ENCODE measurements around the gene RIMKLB. TPM values are rescaled to one million over a fixed set of nuclear protein-coding genes. Genes with fewer than 3 reads are reported as not detected.
"Not testable (repeated sequence)": the region's sequence is repeated elsewhere in the genome, so short reads cannot be mapped to it uniquely, and the experiment has no call there.

The RIMKLB gene
- total RNA-seq, 1 donor from 2014 or later = 0.52 TPM

DNA sequence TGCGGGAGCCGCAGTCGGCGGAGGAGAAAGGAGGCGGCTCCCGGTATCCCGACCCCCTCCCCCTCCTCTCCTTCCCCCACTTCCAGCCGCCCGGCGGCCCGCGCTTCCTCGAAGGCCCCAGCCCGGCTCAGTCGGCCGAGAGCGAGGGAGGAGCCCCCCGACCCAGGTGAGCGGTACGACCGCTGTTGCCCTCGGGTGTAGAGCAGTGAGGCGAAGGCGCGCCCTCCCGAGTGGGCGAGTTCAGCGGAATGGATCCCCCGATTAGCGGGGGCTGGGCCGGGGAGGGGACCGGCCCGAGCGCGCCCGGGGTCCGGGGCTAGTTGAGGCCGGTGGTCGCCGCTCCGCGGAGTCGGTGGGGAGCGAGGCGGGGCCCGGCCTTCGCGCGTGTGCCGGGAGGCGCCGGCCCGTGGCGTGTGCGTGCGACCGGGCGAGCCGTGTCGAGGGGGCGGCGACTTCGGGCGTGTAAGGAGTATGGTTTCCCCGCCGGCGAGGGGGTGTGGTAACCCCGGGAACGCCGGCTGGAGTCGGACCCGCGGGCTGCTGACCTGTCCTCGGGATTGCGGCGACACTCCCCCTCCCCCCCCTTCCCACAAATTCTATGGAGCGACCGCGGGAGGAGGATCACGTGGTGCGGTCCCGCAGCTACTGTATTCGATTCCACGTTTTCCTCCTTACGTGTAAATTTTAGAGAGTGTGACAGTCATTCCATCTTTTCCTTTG lies 501 bp downstream of the RIMKLB start:
- peaks cover 55% of the 10 kb centered on the region for H3K27me3 Mint-ChIP-seq (ENCODE audit: low read depth)
- H3K4me1 Mint-ChIP-seq (ENCODE audit: low read depth) = peaks cover 9% of the 10 kb centered on the region
- peaks cover 2% of the 10 kb centered on the region for H3K36me3 Mint-ChIP-seq (ENCODE audit: low read depth)
- intact Hi-C loops (cut with micrococcal nuclease) = no loop called here
- H3K4me3 Mint-ChIP-seq (ENCODE audit: low read depth) = peak overlapping the region; percentile 85
- peak overlapping the region; percentile 60 for H3K27ac Mint-ChIP-seq
- DNase-seq (ENCODE audit: low spot score) = no peak
- no peaks in the 10 kb centered on the region for H3K9me3 Mint-ChIP-seq

DNA sequence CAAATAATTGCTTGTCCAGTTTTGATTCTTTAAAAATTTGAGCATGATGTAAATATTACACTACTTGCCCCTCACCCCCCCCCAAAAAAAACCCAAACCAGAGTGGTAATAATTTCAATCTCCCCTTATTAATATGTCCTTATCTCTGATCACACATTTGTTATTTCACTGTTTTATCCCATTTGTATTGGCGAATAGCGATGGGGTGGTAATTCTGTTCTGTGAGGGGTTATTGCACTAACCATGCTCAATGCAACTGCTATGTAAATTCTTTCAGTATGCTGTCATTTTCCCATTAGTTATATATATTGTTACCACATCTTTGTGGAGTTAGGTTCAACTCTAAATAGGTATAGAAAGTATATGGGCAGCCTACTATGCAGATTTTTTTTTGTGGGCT lies 1.1 kb downstream of the RIMKLB start:
- H3K4me3 Mint-ChIP-seq (ENCODE audit: low read depth) = peak overlapping the region; percentile 85
- no peaks in the 10 kb centered on the region for H3K9me3 Mint-ChIP-seq
- H3K4me1 Mint-ChIP-seq (ENCODE audit: low read depth) = peaks cover 9% of the 10 kb centered on the region
- H3K27ac Mint-ChIP-seq = no peak overlapping the region
- H3K27me3 Mint-ChIP-seq (ENCODE audit: low read depth) = peaks cover 55% of the 10 kb centered on the region
- no peak for DNase-seq (ENCODE audit: low spot score)
- H3K36me3 Mint-ChIP-seq (ENCODE audit: low read depth) = peaks cover 2% of the 10 kb centered on the region
- intact Hi-C loops (cut with micrococcal nuclease) = no loop called here

DNA sequence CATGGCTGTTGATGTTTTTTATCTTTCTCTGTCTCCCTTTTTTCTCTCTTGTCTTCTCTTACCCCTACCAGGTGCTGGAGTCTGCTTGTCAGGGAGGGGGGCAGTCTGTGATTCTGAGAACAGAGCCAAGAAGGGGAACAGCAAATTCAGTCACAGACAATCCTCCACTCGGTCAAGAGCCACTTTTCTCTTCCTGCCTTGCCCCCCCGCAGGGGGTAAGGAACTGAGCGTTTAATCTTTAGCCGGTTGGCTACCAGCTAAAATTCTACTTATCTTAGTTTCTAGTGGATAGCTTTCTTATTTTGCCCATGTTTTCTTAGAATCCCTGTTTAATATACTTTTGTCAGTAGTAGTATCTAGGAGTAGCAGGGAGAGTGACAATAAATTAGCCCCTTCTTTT lies 1.9 kb downstream of the RIMKLB start:
- intact Hi-C loops (cut with micrococcal nuclease) = no loop called here
- no peaks in the 10 kb centered on the region for H3K9me3 Mint-ChIP-seq
- H3K36me3 Mint-ChIP-seq (ENCODE audit: low read depth) = peaks cover 2% of the 10 kb centered on the region
- peak overlapping the region; percentile 53 for H3K4me3 Mint-ChIP-seq (ENCODE audit: low read depth)
- H3K27me3 Mint-ChIP-seq (ENCODE audit: low read depth) = peaks cover 55% of the 10 kb centered on the region
- no peak for DNase-seq (ENCODE audit: low spot score)
- no peak overlapping the region for H3K27ac Mint-ChIP-seq
- H3K4me1 Mint-ChIP-seq (ENCODE audit: low read depth) = peaks cover 9% of the 10 kb centered on the region

DNA sequence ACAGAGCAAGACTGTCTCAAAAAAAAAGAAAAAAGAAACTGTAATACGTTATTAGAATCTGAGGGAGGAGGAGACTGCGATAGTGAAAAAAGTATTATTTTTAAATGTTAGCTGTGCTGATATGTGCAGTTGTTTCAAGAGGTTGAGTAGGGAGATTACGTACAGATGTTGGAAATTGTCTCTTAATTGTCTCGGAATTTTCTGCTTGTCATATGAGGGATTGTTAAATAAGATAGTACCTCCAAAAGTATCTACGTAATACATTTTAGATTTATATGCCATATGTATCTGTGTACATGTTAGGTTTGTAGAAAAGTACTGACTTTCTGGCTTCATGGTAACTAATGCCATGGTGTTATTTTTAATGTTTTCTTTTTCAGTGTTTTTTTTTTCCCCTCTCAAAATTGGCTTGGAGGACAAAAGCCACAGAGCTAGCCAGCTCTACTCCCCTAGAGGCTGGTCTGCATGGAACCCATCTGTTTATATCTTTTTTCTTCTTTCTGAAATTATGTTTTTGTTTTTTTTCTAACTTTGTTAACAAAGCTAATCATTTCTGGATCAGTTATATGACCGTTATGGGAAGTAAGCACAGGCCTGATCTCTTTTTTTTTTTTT lies 3.4 kb downstream of the RIMKLB start:
- peaks cover 47% of the 10 kb centered on the region for H3K27me3 Mint-ChIP-seq (ENCODE audit: low read depth)
- H3K4me1 Mint-ChIP-seq (ENCODE audit: low read depth) = peaks cover 9% of the 10 kb centered on the region
- H3K9me3 Mint-ChIP-seq = no peaks in the 10 kb centered on the region
- intact Hi-C loops (cut with micrococcal nuclease) = no loop called here
- DNase-seq (ENCODE audit: low spot score) = no peak
- H3K36me3 Mint-ChIP-seq (ENCODE audit: low read depth) = peaks cover 2% of the 10 kb centered on the region
- no peak overlapping the region for H3K4me3 Mint-ChIP-seq (ENCODE audit: low read depth)
- no peak overlapping the region for H3K27ac Mint-ChIP-seq

DNA sequence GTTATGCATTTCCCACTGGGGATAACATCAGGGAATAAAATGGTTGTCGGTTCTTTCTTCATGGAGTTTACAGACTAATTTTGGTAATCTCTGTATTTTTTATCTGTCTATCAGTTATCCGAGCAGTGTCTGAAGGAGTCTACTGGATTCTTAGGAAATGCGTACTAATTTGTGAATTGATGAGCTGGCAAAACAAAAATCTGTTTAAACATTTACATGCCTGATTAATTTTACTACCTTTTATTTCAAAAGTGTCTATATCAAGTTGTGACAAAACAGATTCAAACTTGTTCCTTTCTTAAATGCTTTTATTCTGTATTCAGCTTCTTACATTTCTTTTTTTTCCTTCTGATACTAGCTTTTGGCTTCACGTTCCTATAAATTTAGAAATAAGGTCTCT lies 4.4 kb downstream of the RIMKLB start:
- Mint-ChIP-seq H3K9me3 (no peaks in the 10 kb centered on the region), H3K27ac (no peak overlapping the region), H3K4me1 (ENCODE audit: low read depth) (peaks cover 5% of the 10 kb centered on the region), H3K4me3 (ENCODE audit: low read depth) (no peak overlapping the region), H3K36me3 (ENCODE audit: low read depth) (peaks cover 2% of the 10 kb centered on the region), H3K27me3 (ENCODE audit: low read depth) (peaks cover 39% of the 10 kb centered on the region)
- DNase-seq (ENCODE audit: low spot score) = no peak
- intact Hi-C loops (cut with micrococcal nuclease) = no loop called here

DNA sequence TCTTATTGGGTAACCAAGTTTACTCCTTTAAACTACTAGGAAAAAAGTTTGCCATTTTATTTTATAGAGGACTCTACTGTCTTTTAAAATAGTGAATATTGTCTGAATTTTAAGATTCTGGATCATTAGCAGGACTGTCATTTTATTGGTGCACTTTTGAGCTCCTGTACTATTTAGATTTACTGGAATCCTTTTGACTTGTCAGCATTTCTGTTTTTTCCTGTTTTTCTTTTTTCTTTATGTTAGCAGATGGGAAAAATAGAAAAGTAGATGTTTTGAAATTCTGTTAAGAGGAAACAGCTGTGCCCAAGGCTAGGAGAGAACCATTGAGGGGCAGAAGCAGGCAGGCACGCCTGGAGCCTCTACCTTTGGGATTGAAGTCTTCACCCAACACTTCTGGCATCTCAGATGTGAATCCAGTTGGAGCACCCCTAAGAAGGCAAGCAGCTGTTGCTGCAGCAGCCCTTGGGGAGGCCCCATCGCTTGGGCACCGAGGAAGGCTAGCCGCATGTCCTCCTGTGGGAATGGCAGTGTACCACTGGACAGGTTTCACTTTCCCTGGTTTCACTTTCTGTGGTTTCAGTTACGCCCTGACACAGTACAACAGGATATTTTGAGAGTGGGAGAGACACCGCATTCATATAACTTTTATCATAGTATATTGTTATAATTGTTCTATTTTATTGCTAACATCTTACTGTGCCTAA lies 11.5 kb downstream of the RIMKLB start:
- Mint-ChIP-seq H3K4me1 (ENCODE audit: low read depth) (no peaks in the 10 kb centered on the region), H3K36me3 (ENCODE audit: low read depth) (no peaks in the 10 kb centered on the region), H3K27ac (no peak overlapping the region), H3K27me3 (ENCODE audit: low read depth) (peaks cover 8% of the 10 kb centered on the region), H3K9me3 (no peaks in the 10 kb centered on the region), H3K4me3 (ENCODE audit: low read depth) (no peak overlapping the region)
- intact Hi-C loops (cut with micrococcal nuclease) = no loop called here
- no peak for DNase-seq (ENCODE audit: low spot score)

DNA sequence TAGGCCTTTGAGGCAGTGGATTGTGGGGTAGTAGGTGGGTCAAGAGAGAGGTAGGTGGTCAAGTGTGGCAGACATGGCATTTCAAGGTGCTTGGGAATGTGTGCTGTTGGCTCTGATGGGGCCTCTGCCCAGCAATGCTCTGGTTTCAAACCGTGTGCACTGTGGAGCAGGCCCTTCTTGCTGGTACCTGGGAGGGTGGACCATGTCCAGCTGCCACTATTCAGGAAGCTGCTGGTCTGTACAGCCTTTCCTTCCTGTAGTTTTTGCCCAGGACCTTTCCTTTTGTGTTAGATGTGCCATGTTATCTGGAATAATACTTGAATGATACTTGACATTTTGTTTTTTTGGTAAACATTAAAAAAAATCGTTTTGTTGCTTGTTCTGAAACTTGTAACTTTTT lies 14.8 kb downstream of the RIMKLB start:
- peaks cover 9% of the 10 kb centered on the region for H3K27me3 Mint-ChIP-seq (ENCODE audit: low read depth)
- H3K4me3 Mint-ChIP-seq (ENCODE audit: low read depth) = no peak overlapping the region
- intact Hi-C loops (cut with micrococcal nuclease) = no loop called here
- H3K27ac Mint-ChIP-seq = no peak overlapping the region
- DNase-seq (ENCODE audit: low spot score) = no peak
- no peaks in the 10 kb centered on the region for H3K4me1 Mint-ChIP-seq (ENCODE audit: low read depth)
- H3K9me3 Mint-ChIP-seq = no peaks in the 10 kb centered on the region
- H3K36me3 Mint-ChIP-seq (ENCODE audit: low read depth) = no peaks in the 10 kb centered on the region

DNA sequence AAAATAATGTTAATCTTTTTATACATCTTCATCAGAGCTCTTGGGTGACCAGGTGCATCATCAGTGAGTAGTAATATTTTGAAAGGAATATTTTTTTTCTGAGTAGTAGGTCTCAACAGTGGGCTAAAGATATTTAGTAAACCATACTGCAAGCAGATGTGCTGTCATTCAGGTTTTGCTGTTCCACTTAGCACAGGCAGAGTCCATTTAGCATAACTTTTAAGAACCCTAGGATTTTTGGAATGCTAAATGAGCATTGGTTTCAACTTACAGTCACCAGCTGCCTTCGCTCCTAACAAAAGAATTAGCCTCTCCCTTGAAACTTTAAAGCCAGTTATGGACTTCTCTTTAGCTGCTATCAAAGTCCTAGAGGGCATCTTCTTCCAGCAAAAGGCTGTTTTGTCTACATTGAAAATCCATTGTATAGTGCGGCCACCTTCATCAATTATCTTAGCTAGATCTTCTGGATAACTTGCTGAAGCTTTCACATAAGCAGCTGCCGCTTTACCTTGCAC lies 24.6 kb downstream of the RIMKLB start:
- H3K36me3 Mint-ChIP-seq (ENCODE audit: low read depth) = no peaks in the 10 kb centered on the region
- no peak overlapping the region for H3K27ac Mint-ChIP-seq
- H3K4me1 Mint-ChIP-seq (ENCODE audit: low read depth) = no peaks in the 10 kb centered on the region
- H3K4me3 Mint-ChIP-seq (ENCODE audit: low read depth) = no peak overlapping the region
- H3K9me3 Mint-ChIP-seq = no peaks in the 10 kb centered on the region
- intact Hi-C loops (cut with micrococcal nuclease) = no loop called here
- H3K27me3 Mint-ChIP-seq (ENCODE audit: low read depth) = peaks cover 4% of the 10 kb centered on the region
- no peak for DNase-seq (ENCODE audit: low spot score)

DNA sequence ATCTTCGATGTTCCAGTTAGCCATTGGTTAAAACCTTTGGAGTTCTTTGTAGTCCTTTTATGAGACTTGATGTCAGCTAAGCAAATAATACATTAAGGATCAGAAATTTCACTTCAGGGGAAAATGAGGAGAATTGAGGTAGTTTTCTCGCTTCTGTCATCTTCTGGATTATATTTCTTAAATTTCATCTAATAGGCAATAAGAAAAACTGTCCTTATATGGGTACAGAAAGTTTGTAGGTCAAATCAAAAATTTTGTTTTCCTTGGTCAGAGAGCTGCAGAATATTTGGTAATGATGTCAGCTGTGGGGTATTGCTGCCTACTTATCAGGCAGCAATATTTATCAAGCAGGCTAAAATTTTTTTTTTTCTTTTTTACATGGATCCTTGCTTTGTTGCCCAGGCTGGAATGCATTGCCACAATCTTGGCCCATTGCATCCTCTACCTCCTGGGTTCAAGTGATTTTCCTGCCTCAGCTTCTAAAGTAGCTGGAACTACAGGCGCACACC lies 37.1 kb downstream of the RIMKLB start:
- no peak for DNase-seq (ENCODE audit: low spot score)
- Mint-ChIP-seq H3K4me3 (ENCODE audit: low read depth) (no peak overlapping the region), H3K4me1 (ENCODE audit: low read depth) (no peaks in the 10 kb centered on the region), H3K9me3 (no peaks in the 10 kb centered on the region), H3K27ac (no peak overlapping the region), H3K36me3 (ENCODE audit: low read depth) (no peaks in the 10 kb centered on the region), H3K27me3 (ENCODE audit: low read depth) (no peaks in the 10 kb centered on the region)
- intact Hi-C loops (cut with micrococcal nuclease) = no loop called here

DNA sequence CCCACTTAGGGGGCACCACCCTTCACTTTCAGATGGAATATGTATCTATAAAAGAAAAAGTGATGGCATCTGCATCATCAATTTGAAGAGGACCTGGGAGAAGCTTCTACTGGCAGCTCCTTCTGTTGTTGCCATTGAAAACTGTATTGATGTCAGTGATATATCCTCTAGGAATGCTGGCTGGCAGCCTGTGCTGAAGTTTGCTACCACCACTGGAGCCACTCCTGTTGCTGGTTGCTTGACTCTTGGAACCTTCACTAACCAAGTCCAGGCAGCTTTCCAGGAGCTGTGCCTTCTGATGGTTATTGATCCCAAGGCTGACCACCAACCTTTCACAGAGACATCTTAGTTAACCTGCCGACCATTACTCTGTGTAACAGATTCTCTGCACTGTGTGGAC lies 44.7 kb downstream of the RIMKLB start:
- Mint-ChIP-seq H3K9me3 (no peaks in the 10 kb centered on the region), H3K4me1 (ENCODE audit: low read depth) (no peaks in the 10 kb centered on the region), H3K27ac (no peak overlapping the region), H3K4me3 (ENCODE audit: low read depth) (no peak overlapping the region), H3K36me3 (ENCODE audit: low read depth) (no peaks in the 10 kb centered on the region), H3K27me3 (ENCODE audit: low read depth) (no peaks in the 10 kb centered on the region)
- intact Hi-C loops (cut with micrococcal nuclease) = no loop called here
- DNase-seq (ENCODE audit: low spot score) = no peak

DNA sequence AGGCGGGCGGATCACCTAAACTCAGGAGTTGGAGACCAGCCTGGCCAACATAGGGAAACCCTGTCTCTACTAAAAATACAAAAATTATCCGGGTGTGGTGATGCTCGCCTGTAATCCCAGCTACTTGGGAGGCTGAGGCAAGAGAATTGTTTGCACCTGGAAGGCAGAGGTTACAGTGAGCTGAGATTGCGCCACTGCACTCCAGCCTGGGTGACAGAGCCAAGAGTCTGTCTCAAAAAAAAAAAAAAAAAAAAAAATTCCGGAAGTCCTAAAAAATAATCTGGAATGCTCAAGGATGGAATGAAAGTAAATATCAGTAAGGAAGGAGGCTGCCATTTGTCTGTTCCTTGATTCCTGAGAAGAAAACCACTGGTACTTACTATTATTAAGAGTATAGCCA lies 45.3 kb downstream of the RIMKLB start:
- H3K4me1 Mint-ChIP-seq (ENCODE audit: low read depth); H3K4me3 Mint-ChIP-seq (ENCODE audit: low read depth); H3K36me3 Mint-ChIP-seq (ENCODE audit: low read depth); intact Hi-C loops (cut with micrococcal nuclease); DNase-seq (ENCODE audit: low spot score); H3K9me3 Mint-ChIP-seq; H3K27ac Mint-ChIP-seq; H3K27me3 Mint-ChIP-seq (ENCODE audit: low read depth): not testable (repeated sequence)

DNA sequence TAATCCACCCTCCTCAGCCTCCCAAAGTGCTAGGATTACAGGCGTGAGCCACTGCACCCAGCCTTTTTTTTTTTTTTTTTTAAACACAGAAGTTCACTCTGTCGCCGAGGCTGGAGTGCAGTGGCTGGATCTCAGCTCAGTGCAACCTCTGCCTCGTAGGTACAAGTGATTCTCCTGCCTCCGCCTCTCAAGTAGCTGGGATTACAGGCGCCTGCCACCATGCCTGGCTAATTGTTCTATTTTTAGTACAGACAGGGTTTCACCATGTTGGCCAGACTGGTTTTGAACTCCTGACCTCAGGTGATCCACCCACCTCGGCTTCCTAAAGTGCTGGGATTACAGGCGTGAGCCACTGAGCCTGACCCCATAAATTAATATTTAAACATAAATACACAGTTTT lies 47.8 kb downstream of the RIMKLB start:
- DNase-seq (ENCODE audit: low spot score); H3K27ac Mint-ChIP-seq; H3K27me3 Mint-ChIP-seq (ENCODE audit: low read depth); H3K4me3 Mint-ChIP-seq (ENCODE audit: low read depth); H3K36me3 Mint-ChIP-seq (ENCODE audit: low read depth); H3K4me1 Mint-ChIP-seq (ENCODE audit: low read depth); H3K9me3 Mint-ChIP-seq; intact Hi-C loops (cut with micrococcal nuclease): not testable (repeated sequence)

DNA sequence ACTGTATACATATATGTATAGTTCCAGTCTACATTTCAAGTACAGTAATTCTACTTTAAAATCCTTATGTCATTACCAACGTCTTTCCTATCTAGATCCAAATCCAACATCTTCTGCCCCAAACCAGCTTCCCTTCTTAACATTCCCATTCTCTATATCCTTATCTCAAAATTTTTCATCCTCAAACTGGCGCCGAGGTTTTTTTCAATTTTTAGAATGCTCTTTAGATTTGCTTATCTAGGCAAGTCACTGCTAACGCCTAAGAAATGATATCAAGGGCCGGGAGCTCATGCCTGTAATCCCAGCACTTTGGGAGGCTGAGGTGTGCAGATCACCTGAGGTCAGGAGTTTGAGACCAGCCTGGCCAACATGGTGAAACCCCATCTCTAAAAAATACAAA lies 48.3 kb downstream of the RIMKLB start:
- intact Hi-C loops (cut with micrococcal nuclease) = no loop called here
- no peak for DNase-seq (ENCODE audit: low spot score)
- Mint-ChIP-seq H3K4me3 (ENCODE audit: low read depth) (no peak overlapping the region), H3K27me3 (ENCODE audit: low read depth) (no peaks in the 10 kb centered on the region), H3K36me3 (ENCODE audit: low read depth) (no peaks in the 10 kb centered on the region), H3K27ac (no peak overlapping the region), H3K4me1 (ENCODE audit: low read depth) (no peaks in the 10 kb centered on the region), H3K9me3 (no peaks in the 10 kb centered on the region)
